CD4-positive, alpha-beta T cell treated with Interferon gamma for 1 hour (primary cell): Measurements from ENCODE around the gene RAP2C.
"Not testable (repeated sequence)": the region's sequence is repeated elsewhere in the genome, so short reads cannot be mapped to it uniquely, and the experiment has no call there.

Experiments
- DNase-seq: peaks from one replicate; pipeline ENCODE4 v3.0.0-alpha.2; 2020

Gene RAP2C

GRCh38 chrX:132193872-132194574 lies 25.2 kb downstream of the RAP2C start:
- DNase-seq: no peak

- no peak for DNase-seq
Measured at GRCh38 chrX:132191938-132192337, 27.3 kb downstream of the RAP2C start.

- no peak for DNase-seq
Measured at GRCh38 chrX:132188175-132188574, 31.1 kb downstream of the RAP2C start.

- no peak for DNase-seq
Measured at GRCh38 chrX:132187451-132187850, 31.8 kb downstream of the RAP2C start.

DNA sequence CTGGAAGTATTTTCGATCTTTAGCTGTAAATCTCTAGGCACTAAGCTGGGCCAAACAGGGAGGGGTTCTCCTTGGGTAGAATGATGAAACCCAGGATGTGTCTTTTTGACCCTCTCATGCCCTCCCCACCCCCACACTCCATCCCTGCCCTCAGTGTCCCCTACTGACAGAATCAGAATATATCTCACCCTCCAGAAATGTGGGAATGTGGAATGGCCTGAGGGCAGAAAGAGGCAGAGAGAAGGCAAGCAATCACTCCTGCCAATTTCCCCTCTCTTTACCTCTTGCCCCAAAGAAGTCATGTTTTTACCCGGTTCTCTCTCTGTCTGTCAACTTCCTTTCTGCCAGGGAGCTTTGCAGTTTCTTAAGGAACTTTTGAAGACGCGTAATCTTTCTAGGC lies 34.4 kb downstream of the RAP2C start:
- DNase-seq: no peak

DNA sequence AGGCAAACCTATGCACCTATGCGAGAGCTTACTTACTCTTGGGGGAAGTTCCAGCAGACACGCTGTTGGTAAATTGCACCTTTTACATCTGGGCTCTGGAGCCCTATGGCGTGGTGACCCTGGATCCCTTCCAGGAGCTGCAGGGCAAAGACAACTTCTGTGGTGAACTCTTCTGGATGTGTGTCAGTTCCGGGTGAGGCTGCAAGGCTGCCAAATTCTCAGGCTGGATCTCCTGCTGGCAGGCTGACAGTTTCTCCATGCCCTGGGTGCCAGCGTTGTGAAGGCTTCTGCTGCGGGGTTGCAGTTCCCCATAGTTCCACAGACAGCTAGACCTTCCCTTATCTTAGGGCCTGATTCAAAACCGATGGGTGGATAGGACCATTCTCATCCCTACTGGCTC lies 37.9 kb downstream of the RAP2C start:
- no peak for DNase-seq

- DNase-seq: no peak
Measured at GRCh38 chrX:132180929-132181328, 38.3 kb downstream of the RAP2C start.

- DNase-seq: no peak
Measured at GRCh38 chrX:132173647-132174046, 45.6 kb downstream of the RAP2C start.

DNA sequence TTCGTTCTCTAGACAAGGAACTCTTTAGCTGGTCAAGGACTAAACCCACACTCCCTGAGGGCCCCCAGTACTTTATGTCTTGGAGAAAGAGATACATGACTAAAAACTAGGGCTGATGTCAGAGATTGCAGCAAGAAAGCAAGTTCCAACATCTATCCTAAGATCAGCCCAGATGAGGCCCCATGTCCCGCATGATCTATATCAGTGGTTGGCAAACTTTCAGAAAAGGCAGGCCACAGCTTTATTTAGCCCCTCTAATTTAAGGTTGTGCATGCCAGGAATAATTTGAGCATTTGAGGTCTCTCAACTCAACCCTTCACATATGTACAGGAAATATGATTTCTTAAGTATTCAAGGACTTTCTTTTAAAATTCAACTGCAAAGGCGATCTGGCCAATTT lies 47.4 kb downstream of the RAP2C start:
- no peak for DNase-seq

DNA sequence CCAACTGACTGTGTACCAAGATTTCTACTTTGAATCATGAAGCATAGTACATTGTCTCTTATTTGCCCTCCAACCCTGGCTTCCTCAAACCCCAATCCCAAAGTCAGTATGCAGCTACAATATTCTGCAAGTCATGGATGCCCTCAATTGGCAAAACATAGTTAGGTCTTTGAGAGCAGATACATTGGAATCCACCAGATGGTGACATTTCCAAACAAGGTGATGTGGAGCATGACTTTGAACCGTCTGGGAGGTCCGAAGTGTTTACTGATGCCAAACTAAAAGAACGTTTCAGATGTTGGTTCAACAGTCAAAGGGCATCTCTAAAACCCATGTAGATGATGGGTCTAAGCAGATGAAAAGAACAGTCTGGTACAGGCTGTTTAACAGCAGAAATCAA lies 47.8 kb downstream of the RAP2C start:
- DNase-seq: no peak

GRCh38 chrX:132169554-132169953 lies 49.7 kb downstream of the RAP2C start:
- DNase-seq: no peak

- DNase-seq: no peak
Measured at GRCh38 chrX:132165651-132166050, 53.6 kb downstream of the RAP2C start.

DNA sequence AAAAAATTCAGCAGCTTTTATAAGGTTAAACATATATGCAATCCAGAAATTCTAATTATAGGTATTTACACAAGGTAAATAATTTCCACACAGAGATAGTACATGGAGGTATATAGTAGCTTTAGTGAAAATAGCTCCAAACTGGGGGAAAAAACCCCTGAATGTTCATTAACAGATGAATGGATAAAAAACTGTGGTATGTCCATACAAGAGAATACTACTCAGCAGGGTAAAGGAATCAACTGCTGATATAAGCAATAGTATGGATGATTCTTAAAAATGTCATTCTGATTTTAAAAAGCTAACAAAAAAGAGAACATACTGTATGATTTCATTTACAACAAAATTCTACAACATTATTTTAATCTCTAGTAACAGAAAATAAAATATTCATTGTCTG lies 54.2 kb downstream of the RAP2C start:
- no peak for DNase-seq

DNA sequence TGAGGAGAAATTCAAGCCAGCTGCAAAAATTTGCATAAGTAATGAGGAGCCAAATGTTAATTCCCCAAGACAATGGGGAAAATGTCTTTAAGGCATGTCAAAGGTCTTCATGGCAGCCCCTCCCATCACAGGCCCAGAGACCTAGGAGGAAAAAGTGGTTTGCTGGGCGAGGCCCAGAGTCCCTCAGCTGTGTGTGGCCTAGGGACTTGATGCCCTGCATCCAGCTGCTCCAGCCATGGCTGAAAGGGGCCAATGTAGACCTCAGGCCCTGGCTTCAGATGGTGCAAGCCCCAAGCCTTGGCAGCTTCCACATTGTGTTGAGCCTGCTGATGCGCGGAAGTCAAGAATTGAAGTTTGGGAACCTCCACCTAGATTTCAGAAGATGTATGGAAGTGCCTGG lies 56.2 kb downstream of the RAP2C start:
- DNase-seq: not testable (repeated sequence)

- DNase-seq: no peak
Measured at GRCh38 chrX:132153166-132153565, 66.1 kb downstream of the RAP2C start.
